ENCODE data around the gene POMZP3.
"Not testable (repeated sequence)": the region's sequence is repeated elsewhere in the genome, so short reads cannot be mapped to it uniquely, and the experiment has no call there.

- not testable (repeated sequence) for TF ChIP-seq FOXA1 (IDR thresholded peaks at IDR 0.05); ZNF384 (IDR thresholded peaks at IDR 0.05); TARDBP (IDR thresholded peaks at IDR 0.05); HDGF (IDR thresholded peaks at IDR 0.05; ENCODE audit: borderline replicate concordance); FOXM1 (IDR thresholded peaks at IDR 0.05; ENCODE audit: borderline replicate concordance); LEF1 (IDR thresholded peaks at IDR 0.05; ENCODE audit: borderline replicate concordance); FOXK2 (IDR thresholded peaks at IDR 0.05); PKNOX1 (IDR thresholded peaks at IDR 0.05); BHLHE40 (IDR thresholded peaks at IDR 0.05; ENCODE audit: borderline replicate concordance)
These were observed 10.1 kb upstream of the POMZP3 start for GRCh38 chr7:76637061-76637691.
